ENCODE data around the gene GOLGA5. TPM values are rescaled to one million over a fixed set of nuclear protein-coding genes. Genes with fewer than 3 reads are reported as not detected.

GOLGA5 gene
- total RNA-seq, 1 donor from 2014 or later: 26.4 TPM

DNA sequence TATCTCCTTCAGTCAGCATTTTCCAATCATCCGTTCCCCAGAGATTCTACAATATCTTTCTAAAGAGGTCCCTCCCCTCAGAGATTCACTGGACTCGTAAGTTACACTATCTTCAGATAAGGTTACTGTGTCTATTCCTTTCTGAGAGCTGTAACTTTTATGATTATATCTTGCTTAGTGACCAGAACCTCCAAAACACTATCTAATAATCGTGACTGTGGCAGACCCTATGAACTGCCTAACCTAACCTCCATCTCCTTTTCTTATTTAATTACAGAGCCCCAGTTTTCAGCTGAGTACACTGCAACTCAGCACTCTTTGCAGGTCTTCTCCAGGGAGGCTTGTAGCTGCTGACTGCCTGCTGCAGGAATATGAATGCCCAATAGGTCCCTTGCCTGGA lies 90.3 kb downstream of the GOLGA5 start:
- Mint-ChIP-seq H3K27me3 (ENCODE audit: unreplicated experiment) (peaks cover 7% of the 10 kb centered on the region), H3K4me1 (ENCODE audit: unreplicated experiment) (peaks cover 1% of the 10 kb centered on the region), H3K9me3 (ENCODE audit: unreplicated experiment) (no peaks in the 10 kb centered on the region), H3K4me3 (ENCODE audit: unreplicated experiment) (no peak overlapping the region), H3K36me3 (ENCODE audit: low read depth, unreplicated experiment) (no peaks in the 10 kb centered on the region), H3K27ac (ENCODE audit: unreplicated experiment) (no peak overlapping the region)
- TF ChIP-seq, protein P1, sequence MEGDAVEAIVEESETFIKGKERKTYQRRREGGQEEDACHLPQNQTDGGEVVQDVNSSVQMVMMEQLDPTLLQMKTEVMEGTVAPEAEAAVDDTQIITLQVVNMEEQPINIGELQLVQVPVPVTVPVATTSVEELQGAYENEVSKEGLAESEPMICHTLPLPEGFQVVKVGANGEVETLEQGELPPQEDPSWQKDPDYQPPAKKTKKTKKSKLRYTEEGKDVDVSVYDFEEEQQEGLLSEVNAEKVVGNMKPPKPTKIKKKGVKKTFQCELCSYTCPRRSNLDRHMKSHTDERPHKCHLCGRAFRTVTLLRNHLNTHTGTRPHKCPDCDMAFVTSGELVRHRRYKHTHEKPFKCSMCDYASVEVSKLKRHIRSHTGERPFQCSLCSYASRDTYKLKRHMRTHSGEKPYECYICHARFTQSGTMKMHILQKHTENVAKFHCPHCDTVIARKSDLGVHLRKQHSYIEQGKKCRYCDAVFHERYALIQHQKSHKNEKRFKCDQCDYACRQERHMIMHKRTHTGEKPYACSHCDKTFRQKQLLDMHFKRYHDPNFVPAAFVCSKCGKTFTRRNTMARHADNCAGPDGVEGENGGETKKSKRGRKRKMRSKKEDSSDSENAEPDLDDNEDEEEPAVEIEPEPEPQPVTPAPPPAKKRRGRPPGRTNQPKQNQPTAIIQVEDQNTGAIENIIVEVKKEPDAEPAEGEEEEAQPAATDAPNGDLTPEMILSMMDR (IDR thresholded peaks at IDR 0.05; ENCODE audit: unreplicated experiment): no peak
- no peak for DNase-seq (ENCODE audit: low spot score)

DNA sequence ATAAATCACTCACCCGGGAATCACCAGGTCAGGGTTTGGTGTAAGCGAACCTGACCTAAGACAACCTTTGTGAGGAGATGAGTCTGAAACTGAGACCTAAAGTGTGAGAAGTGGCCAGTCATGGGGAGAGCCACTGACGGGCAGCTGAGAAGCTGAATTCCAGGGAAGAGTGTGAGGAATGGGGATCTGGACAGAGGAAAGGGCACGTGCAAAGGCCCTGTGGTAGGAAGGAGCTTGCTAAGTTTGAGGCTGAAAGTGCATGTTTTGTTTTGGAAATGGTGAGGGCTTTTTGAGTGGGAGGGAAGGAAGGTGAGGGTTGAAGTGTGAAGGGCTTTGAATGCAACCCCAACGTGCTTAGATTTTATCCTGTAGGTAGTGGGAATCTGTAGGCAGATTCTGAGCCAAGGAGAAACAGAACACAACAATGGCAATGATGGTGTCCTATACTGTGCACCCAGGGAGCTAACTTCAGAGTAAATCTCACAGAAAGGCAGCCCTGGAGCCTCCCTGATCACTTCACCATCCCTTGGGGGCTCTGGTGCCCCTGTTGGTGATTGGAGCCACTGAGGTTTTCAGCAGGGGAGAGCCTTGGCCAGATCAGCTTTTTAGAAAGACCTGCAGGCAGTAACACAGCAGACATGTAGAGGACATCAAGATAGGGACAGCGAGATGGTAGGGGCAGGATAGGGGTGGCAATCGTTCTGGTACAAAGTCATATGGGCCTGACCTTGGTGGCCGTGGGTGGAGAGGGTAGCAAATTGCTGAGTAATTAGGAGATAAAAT lies 91.4 kb downstream of the GOLGA5 start:
- DNase-seq (ENCODE audit: low spot score): no peak
- Mint-ChIP-seq H3K4me1 (ENCODE audit: unreplicated experiment) (no peaks in the 10 kb centered on the region), H3K36me3 (ENCODE audit: low read depth, unreplicated experiment) (no peaks in the 10 kb centered on the region), H3K27me3 (ENCODE audit: unreplicated experiment) (peaks cover 7% of the 10 kb centered on the region), H3K9me3 (ENCODE audit: unreplicated experiment) (no peaks in the 10 kb centered on the region), H3K27ac (ENCODE audit: unreplicated experiment) (no peak overlapping the region), H3K4me3 (ENCODE audit: unreplicated experiment) (no peak overlapping the region)
- TF ChIP-seq, protein P1 (IDR thresholded peaks at IDR 0.05; ENCODE audit: unreplicated experiment): no peak

DNA sequence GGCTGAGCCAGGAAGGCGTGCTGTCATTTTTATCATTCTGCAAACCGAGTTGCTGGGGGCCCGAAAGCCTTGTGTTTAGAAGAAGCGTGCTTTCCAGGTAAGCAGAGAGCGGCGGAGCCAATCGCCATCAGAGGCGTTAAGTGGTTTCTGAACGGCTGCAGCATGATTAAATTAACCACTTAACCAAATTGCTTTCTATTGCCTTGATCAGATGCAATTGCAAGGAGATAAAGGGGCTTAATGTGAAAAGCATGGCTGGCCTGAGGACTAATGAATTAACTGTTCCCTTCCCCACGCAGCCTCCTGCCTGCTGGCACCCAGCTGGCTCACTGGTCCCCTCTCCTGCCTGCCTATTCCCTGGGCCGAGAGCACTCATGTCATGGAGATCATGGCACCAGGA lies 92.2 kb downstream of the GOLGA5 start:
- H3K27me3 Mint-ChIP-seq (ENCODE audit: unreplicated experiment): peaks cover 7% of the 10 kb centered on the region
- no peak for DNase-seq (ENCODE audit: low spot score)

DNA sequence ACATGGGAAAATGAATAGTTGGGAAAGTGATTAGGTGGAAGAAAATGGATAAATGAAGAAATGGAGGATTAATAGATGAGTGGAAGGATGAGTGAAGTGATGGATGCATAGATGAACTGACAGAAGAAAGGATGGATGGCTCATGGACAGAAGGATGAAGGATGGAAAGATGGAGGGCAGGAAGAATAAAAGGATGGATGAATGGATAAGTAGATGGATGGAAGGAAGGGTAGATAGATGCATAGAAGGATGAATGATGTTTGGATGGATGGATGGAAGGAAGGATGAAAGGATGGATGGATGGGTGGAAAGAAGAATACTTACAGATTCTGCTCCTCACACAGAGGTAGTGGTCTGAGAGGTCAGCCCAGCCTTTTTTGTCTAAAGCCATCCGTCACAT lies 93.1 kb downstream of the GOLGA5 start:
- peaks cover 5% of the 10 kb centered on the region for H3K9me3 Mint-ChIP-seq (ENCODE audit: unreplicated experiment)
- DNase-seq (ENCODE audit: low spot score): no peak
- TF ChIP-seq, protein P1 (IDR thresholded peaks at IDR 0.05; ENCODE audit: unreplicated experiment): no peak
- H3K4me3 Mint-ChIP-seq (ENCODE audit: unreplicated experiment): no peak overlapping the region
- peaks cover 7% of the 10 kb centered on the region for H3K27me3 Mint-ChIP-seq (ENCODE audit: unreplicated experiment)
- H3K36me3 Mint-ChIP-seq (ENCODE audit: low read depth, unreplicated experiment): no peaks in the 10 kb centered on the region
- no peaks in the 10 kb centered on the region for H3K4me1 Mint-ChIP-seq (ENCODE audit: unreplicated experiment)
- no peak overlapping the region for H3K27ac Mint-ChIP-seq (ENCODE audit: unreplicated experiment)

More for the DNA sequence above, 92.2 kb downstream of the GOLGA5 start:
- H3K27ac Mint-ChIP-seq (ENCODE audit: unreplicated experiment): no peak overlapping the region
- H3K4me3 Mint-ChIP-seq (ENCODE audit: unreplicated experiment): no peak overlapping the region
- H3K9me3 Mint-ChIP-seq (ENCODE audit: unreplicated experiment): peaks cover 5% of the 10 kb centered on the region
- TF ChIP-seq, protein P1 (IDR thresholded peaks at IDR 0.05; ENCODE audit: unreplicated experiment): no peak
- H3K4me1 Mint-ChIP-seq (ENCODE audit: unreplicated experiment): no peaks in the 10 kb centered on the region
- no peaks in the 10 kb centered on the region for H3K36me3 Mint-ChIP-seq (ENCODE audit: low read depth, unreplicated experiment)

DNA sequence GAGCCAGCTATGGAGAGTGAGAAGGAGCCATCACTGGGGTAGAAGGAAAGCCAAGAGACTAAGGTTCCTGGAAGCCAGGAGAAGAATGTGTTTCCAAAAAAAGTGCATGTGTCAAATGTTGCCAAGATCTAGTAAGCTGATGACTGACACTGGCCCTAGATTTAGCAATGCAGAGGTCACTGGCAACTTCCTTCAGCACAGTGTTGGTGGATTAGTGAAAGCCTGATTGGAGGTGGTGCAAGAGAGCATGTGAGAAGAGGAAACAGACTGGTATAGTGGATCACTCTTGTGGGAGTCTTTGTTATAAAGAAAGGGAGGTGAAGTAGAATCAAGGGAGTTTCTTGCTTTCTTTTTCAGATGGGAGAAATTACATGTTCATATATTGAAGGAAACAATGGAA lies 94.8 kb downstream of the GOLGA5 start:
- peaks cover 7% of the 10 kb centered on the region for H3K27me3 Mint-ChIP-seq (ENCODE audit: unreplicated experiment)
- no peaks in the 10 kb centered on the region for H3K4me1 Mint-ChIP-seq (ENCODE audit: unreplicated experiment)
- H3K27ac Mint-ChIP-seq (ENCODE audit: unreplicated experiment): no peak overlapping the region
- TF ChIP-seq, protein P1 (IDR thresholded peaks at IDR 0.05; ENCODE audit: unreplicated experiment): no peak
- peaks cover 5% of the 10 kb centered on the region for H3K9me3 Mint-ChIP-seq (ENCODE audit: unreplicated experiment)
- H3K36me3 Mint-ChIP-seq (ENCODE audit: low read depth, unreplicated experiment): no peaks in the 10 kb centered on the region
- H3K4me3 Mint-ChIP-seq (ENCODE audit: unreplicated experiment): no peak overlapping the region
- no peak for DNase-seq (ENCODE audit: low spot score)
